Suprapubic skin (tissue), 4 donors: Measurements from ENCODE around the gene PIN4.

ENCODE experiments used
- CTCF ChIP-seq, 2 donors: fragments of 200-600 bp in 1 of 2; fragments of 450-650 bp in 1 of 2; sonication (generic) in 1 of 2; IDR thresholded peaks; one replicate each; pipeline ENCODE4 v1.5.1; 2016 to 2019; ENCODE audit warnings: antibody characterized with exemption in 2 of 2, mild to moderate bottlenecking in 1 of 2, moderate library complexity in 1 of 2
- EP300 ChIP-seq: sonication (generic); formaldehyde crosslinking; IDR thresholded peaks from one replicate; pipeline ENCODE4 v1.6.1; 2017; ENCODE audit warnings: antibody characterized with exemption
- POLR2A ChIP-seq, 2 donors: fragments of 450-650 bp; IDR thresholded peaks; one replicate each; pipeline ENCODE4 v1.6.1; 2017; ENCODE audit warnings: antibody characterized with exemption in 2 of 2, mild to moderate bottlenecking in 2 of 2, moderate library complexity in 2 of 2
- POLR2AphosphoS5 ChIP-seq, 3 donors: sonication (generic); formaldehyde crosslinking; IDR thresholded peaks; one replicate each; pipeline ENCODE4 v1.6.1; 2017; ENCODE audit warnings: antibody characterized with exemption in 3 of 3

GRCh38 chrX:72139538-72139937 is 42.0 kb upstream of the PIN4 start:
- TF ChIP-seq POLR2A (IDR thresholded peaks at IDR 0.05) (no peak), CTCF (IDR thresholded peaks at IDR 0.05) (no peak), EP300 (no peak), POLR2AphosphoS5 (IDR thresholded peaks at IDR 0.05) (no peak)
